ENCODE data around the gene C6orf118.

GRCh38 chr6:165268987-165269386 lies 40.4 kb downstream of the C6orf118 start:
- TF ChIP-seq, protein P1, sequence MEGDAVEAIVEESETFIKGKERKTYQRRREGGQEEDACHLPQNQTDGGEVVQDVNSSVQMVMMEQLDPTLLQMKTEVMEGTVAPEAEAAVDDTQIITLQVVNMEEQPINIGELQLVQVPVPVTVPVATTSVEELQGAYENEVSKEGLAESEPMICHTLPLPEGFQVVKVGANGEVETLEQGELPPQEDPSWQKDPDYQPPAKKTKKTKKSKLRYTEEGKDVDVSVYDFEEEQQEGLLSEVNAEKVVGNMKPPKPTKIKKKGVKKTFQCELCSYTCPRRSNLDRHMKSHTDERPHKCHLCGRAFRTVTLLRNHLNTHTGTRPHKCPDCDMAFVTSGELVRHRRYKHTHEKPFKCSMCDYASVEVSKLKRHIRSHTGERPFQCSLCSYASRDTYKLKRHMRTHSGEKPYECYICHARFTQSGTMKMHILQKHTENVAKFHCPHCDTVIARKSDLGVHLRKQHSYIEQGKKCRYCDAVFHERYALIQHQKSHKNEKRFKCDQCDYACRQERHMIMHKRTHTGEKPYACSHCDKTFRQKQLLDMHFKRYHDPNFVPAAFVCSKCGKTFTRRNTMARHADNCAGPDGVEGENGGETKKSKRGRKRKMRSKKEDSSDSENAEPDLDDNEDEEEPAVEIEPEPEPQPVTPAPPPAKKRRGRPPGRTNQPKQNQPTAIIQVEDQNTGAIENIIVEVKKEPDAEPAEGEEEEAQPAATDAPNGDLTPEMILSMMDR (IDR thresholded peaks at IDR 0.05; ENCODE audit: insufficient read depth, low read length) = no peak
- no peak for TF ChIP-seq POLR2AphosphoS5 (IDR thresholded peaks at IDR 0.05; ENCODE audit: low read depth)
- TF ChIP-seq, protein P2, sequence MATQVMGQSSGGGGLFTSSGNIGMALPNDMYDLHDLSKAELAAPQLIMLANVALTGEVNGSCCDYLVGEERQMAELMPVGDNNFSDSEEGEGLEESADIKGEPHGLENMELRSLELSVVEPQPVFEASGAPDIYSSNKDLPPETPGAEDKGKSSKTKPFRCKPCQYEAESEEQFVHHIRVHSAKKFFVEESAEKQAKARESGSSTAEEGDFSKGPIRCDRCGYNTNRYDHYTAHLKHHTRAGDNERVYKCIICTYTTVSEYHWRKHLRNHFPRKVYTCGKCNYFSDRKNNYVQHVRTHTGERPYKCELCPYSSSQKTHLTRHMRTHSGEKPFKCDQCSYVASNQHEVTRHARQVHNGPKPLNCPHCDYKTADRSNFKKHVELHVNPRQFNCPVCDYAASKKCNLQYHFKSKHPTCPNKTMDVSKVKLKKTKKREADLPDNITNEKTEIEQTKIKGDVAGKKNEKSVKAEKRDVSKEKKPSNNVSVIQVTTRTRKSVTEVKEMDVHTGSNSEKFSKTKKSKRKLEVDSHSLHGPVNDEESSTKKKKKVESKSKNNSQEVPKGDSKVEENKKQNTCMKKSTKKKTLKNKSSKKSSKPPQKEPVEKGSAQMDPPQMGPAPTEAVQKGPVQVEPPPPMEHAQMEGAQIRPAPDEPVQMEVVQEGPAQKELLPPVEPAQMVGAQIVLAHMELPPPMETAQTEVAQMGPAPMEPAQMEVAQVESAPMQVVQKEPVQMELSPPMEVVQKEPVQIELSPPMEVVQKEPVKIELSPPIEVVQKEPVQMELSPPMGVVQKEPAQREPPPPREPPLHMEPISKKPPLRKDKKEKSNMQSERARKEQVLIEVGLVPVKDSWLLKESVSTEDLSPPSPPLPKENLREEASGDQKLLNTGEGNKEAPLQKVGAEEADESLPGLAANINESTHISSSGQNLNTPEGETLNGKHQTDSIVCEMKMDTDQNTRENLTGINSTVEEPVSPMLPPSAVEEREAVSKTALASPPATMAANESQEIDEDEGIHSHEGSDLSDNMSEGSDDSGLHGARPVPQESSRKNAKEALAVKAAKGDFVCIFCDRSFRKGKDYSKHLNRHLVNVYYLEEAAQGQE (IDR thresholded peaks at IDR 0.05; ENCODE audit: insufficient replicate concordance, low read depth) = no peak
- no peak for TF ChIP-seq SPI1 (IDR thresholded peaks at IDR 0.05; ENCODE audit: borderline replicate concordance, low read depth)
